ENCODE data around the gene SAP30L. TPM values are rescaled to one million over a fixed set of nuclear protein-coding genes. Genes with fewer than 3 reads are reported as not detected.

SAP30L gene
- total RNA-seq, 1 donor from 2014 or later: 23.9 TPM

GRCh38 chr5:154479944-154480750 lies 34.4 kb downstream of the SAP30L start:
- no peak for DNase-seq (ENCODE audit: low read depth)

- DNase-seq (ENCODE audit: low read depth): no peak
These were observed 35.0 kb downstream of the SAP30L start for GRCh38 chr5:154480847-154481246.

GRCh38 chr5:154481584-154482381 lies 36.0 kb downstream of the SAP30L start:
- DNase-seq (ENCODE audit: low read depth): no peak

- DNase-seq (ENCODE audit: low read depth): no peak
These were observed 37.0 kb downstream of the SAP30L start for GRCh38 chr5:154482528-154483449.

GRCh38 chr5:154483654-154484392 lies 38.0 kb downstream of the SAP30L start:
- no peak for DNase-seq (ENCODE audit: low read depth)

- no peak for DNase-seq (ENCODE audit: low read depth)
These were observed 38.7 kb downstream of the SAP30L start for GRCh38 chr5:154484393-154485095.

- no peak for DNase-seq (ENCODE audit: low read depth)
These were observed 39.3 kb downstream of the SAP30L start for GRCh38 chr5:154485096-154485491.

GRCh38 chr5:154485850-154486426 lies 40.1 kb downstream of the SAP30L start:
- no peak for DNase-seq (ENCODE audit: low read depth)

- DNase-seq (ENCODE audit: low read depth): no peak
These were observed 40.6 kb downstream of the SAP30L start for GRCh38 chr5:154486427-154486866.

- DNase-seq (ENCODE audit: low read depth): no peak
These were observed 41.7 kb downstream of the SAP30L start for GRCh38 chr5:154487541-154487940.

- no peak for DNase-seq (ENCODE audit: low read depth)
These were observed 46.1 kb downstream of the SAP30L start for GRCh38 chr5:154491941-154492340.

- no peak for DNase-seq (ENCODE audit: low read depth)
These were observed 47.5 kb downstream of the SAP30L start for GRCh38 chr5:154493274-154493673.

GRCh38 chr5:154494036-154494435 lies 48.2 kb downstream of the SAP30L start:
- DNase-seq (ENCODE audit: low read depth): no peak

GRCh38 chr5:154498591-154498990 lies 52.8 kb downstream of the SAP30L start:
- no peak for DNase-seq (ENCODE audit: low read depth)

GRCh38 chr5:154498994-154499393 lies 53.2 kb downstream of the SAP30L start:
- DNase-seq (ENCODE audit: low read depth): no peak

- no peak for DNase-seq (ENCODE audit: low read depth)
These were observed 55.8 kb downstream of the SAP30L start for GRCh38 chr5:154501566-154501965.

GRCh38 chr5:154502180-154502579 lies 56.4 kb downstream of the SAP30L start:
- DNase-seq (ENCODE audit: low read depth): no peak

GRCh38 chr5:154503698-154504039 lies 57.9 kb downstream of the SAP30L start:
- DNase-seq (ENCODE audit: low read depth): no peak

GRCh38 chr5:154505567-154505966 lies 59.8 kb downstream of the SAP30L start:
- DNase-seq (ENCODE audit: low read depth): no peak

- DNase-seq (ENCODE audit: low read depth): no peak
These were observed 60.4 kb downstream of the SAP30L start for GRCh38 chr5:154506049-154506715.
